GM18505 (cell line): ENCODE results near the gene INSYN1.

ENCODE experiments used
- ATAC-seq: cut with Tn5 transposase; IDR thresholded peaks from one replicate; pipeline ENCODE4 v1.9.1; 2021; ENCODE audit not compliant: unreplicated experiment
- POLR2A ChIP-seq: IDR thresholded peaks from 4 replicates; pipeline ENCODE4 v1.6.1; 2011; ENCODE audit warnings: borderline replicate concordance; ENCODE audit not compliant: insufficient read depth, insufficient read length; ENCODE audit errors: extremely low read depth

INSYN1 gene

GRCh38 chr15:73763931-73764330, 10.8 kb upstream of the INSYN1 start:
- no peak for ATAC-seq
- no peak for TF ChIP-seq POLR2A

- ATAC-seq: no peak
- no peak for TF ChIP-seq POLR2A
Measured at GRCh38 chr15:73760330-73761329, 7.5 kb upstream of the INSYN1 start.

- no peak for ATAC-seq
- TF ChIP-seq POLR2A: no peak
Measured at GRCh38 chr15:73758461-73758860, 5.3 kb upstream of the INSYN1 start.

- no peak for ATAC-seq
- no peak for TF ChIP-seq POLR2A
Measured at GRCh38 chr15:73757571-73757970, 4.4 kb upstream of the INSYN1 start.

- no peak for TF ChIP-seq POLR2A
- ATAC-seq: no peak
Measured at GRCh38 chr15:73756947-73757513, 3.9 kb upstream of the INSYN1 start.

GRCh38 chr15:73756390-73756789, 3.2 kb upstream of the INSYN1 start:
- no peak for ATAC-seq
- no peak for TF ChIP-seq POLR2A

- no peak for TF ChIP-seq POLR2A
- no peak for ATAC-seq
Measured at GRCh38 chr15:73755946-73756345, 2.8 kb upstream of the INSYN1 start.

GRCh38 chr15:73755481-73755880, 2.3 kb upstream of the INSYN1 start:
- ATAC-seq: no peak
- TF ChIP-seq POLR2A: no peak

GRCh38 chr15:73754461-73754860, 1.3 kb upstream of the INSYN1 start:
- no peak for ATAC-seq
- TF ChIP-seq POLR2A: no peak

GRCh38 chr15:73752806-73753193, 351 bp downstream of the INSYN1 start:
- ATAC-seq: no peak
- no peak for TF ChIP-seq POLR2A

GRCh38 chr15:73751899-73752805, 999 bp downstream of the INSYN1 start:
- TF ChIP-seq POLR2A: no peak
- ATAC-seq: no peak

- no peak for TF ChIP-seq POLR2A
- ATAC-seq: no peak
Measured at GRCh38 chr15:73751511-73751898, 1.6 kb downstream of the INSYN1 start.

- no peak for ATAC-seq
- TF ChIP-seq POLR2A: no peak
Measured at GRCh38 chr15:73750951-73751350, 2.2 kb downstream of the INSYN1 start.
